Prostate gland (tissue), 2 donors: ENCODE results near the gene TRMT11.

Experiments
- CTCF ChIP-seq, 4 experiments: fragments of 200-600 bp in 2 of 4; fragments of 450-650 bp in 2 of 4; sonication (generic) in 2 of 4; IDR thresholded peaks; 1 replicate in 3 of 4; 2 replicates in 1 of 4; pipeline ENCODE4 v1.5.1; 2016 to 2019; ENCODE audit warnings: antibody characterized with exemption in 4 of 4, mild to moderate bottlenecking in 2 of 4, moderate library complexity in 2 of 4
- POLR2A ChIP-seq: fragments of 450-650 bp; IDR thresholded peaks from one replicate; pipeline ENCODE4 v1.6.1; 2016; ENCODE audit warnings: antibody characterized with exemption, mild to moderate bottlenecking

DNA sequence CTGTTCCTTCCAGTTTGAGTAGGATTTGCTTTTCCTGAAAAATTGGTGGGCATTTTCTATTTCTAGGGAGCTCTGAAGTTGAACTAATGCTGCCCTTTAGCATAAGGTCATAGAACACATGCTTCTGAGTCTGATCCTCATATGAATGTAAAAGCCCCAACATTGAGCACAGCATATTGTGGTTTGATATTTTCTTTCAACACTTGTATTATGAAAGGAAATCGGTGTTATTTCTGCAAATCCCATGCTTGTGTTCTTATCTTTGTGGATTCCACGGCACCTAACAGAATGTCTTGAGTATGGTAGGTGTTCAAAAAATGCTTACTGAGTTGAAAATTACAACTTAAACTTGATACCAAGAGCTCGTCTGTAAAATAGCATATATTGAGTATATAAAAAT is 85.8 kb downstream of the TRMT11 start:
- no peak for TF ChIP-seq POLR2A
- no peak for TF ChIP-seq CTCF (IDR thresholded peaks at IDR 0.05)
